H1 (cell line): ENCODE data around the gene RTN4. TPM values are rescaled to one million over a fixed set of nuclear protein-coding genes. Genes with fewer than 3 reads are reported as not detected.

Experiments used
- CTCF ChIA-PET: fragments of 300-600 bp; sonication (Branson Sonifier 250); formaldehyde crosslinking; loops from one replicate; lab custom pipeline; 2021; ENCODE audit not compliant: partially characterized antibody; lab: Charles Lee
- POLR2A ChIA-PET: fragments of 300-600 bp; sonication (Branson Sonifier 250); formaldehyde crosslinking; loops from one replicate; lab custom pipeline; 2021; ENCODE audit warnings: inconsistent platforms; ENCODE audit not compliant: partially characterized antibody; lab: Charles Lee
- DNase-seq, 2 experiments: peaks; one replicate each; pipeline versions ENCODE4 v3.0.0 to v3.0.0-alpha.2; 2010 to 2022; ENCODE audit warnings: low spot score in 2 of 2, low read depth in 1 of 2, mixed read lengths in 1 of 2
- FAIRE-seq: peaks from 2 replicates; lab custom pipeline; 2011; peaks lifted over from hg19 to GRCh38; lab: Jason Lieb, UNC
- H2AFZ ChIP-seq: 2 replicates; pipeline ENCODE4 v1.8.1; 2012; ENCODE audit warnings: low read length, inconsistent platforms
- H2AK5ac ChIP-seq: 2 replicates; pipeline ENCODE4 v1.6.1; 2013; ENCODE audit warnings: low read depth, low read length
- H2BK120ac ChIP-seq: replicated peaks from 2 replicates; pipeline ENCODE3; 2013; ENCODE audit warnings: low read depth, low read length, inconsistent platforms
- H2BK12ac ChIP-seq: 2 replicates; pipeline ENCODE4 v1.6.1; 2013; ENCODE audit warnings: low read depth, low read length
- H2BK15ac ChIP-seq: 2 replicates; pipeline ENCODE4 v1.6.1; 2013; ENCODE audit warnings: low read length
- H2BK20ac ChIP-seq: 2 replicates; pipeline ENCODE4 v1.6.1; 2013; ENCODE audit warnings: low read length
- H2BK5ac ChIP-seq: 2 replicates; pipeline ENCODE4 v1.6.1; 2013; ENCODE audit warnings: low read depth, low read length
- H3K14ac ChIP-seq: 2 replicates; pipeline ENCODE4 v1.6.1; 2013; ENCODE audit warnings: inconsistent platforms; ENCODE audit not compliant: insufficient read length
- H3K18ac ChIP-seq: 2 replicates; pipeline ENCODE4 v1.6.1; 2013; ENCODE audit warnings: low read length; ENCODE audit errors: extremely low read depth
- H3K23ac ChIP-seq: 2 replicates; pipeline ENCODE4 v1.6.1; 2013; ENCODE audit warnings: inconsistent platforms; ENCODE audit not compliant: insufficient read length
- H3K23me2 ChIP-seq: 2 replicates; pipeline ENCODE4 v1.6.1; 2013; ENCODE audit warnings: low read depth, low read length
- H3K27ac ChIP-seq: 2 replicates; pipeline ENCODE4 v1.6.1; 2011; ENCODE audit warnings: low read depth, low read length, inconsistent platforms
- H3K27me3 ChIP-seq, 4 experiments: replicated peaks in 1 of 4; 1 replicate in 1 of 4; 2 replicates in 3 of 4; pipeline versions ENCODE4 v1.6.1 to v1.8.1; 2011 to 2013; ENCODE audit warnings: low read length in 3 of 4, mild to moderate bottlenecking in 3 of 4, inconsistent platforms in 2 of 4, mixed read lengths in 2 of 4, moderate library complexity in 1 of 4; ENCODE audit not compliant: control insufficient read depth in 3 of 4, insufficient read depth in 3 of 4; ENCODE audit errors: extremely low read depth in 1 of 4
- H3K36me3 ChIP-seq, 4 experiments: 2 replicates each; pipeline versions ENCODE4 v1.6.1 to v1.8.1; 2011 to 2013; ENCODE audit warnings: mild to moderate bottlenecking in 4 of 4, low read length in 3 of 4, moderate library complexity in 2 of 4, control low read depth in 1 of 4, inconsistent platforms in 1 of 4; ENCODE audit not compliant: insufficient read depth in 4 of 4, control insufficient read depth in 2 of 4
- H3K4ac ChIP-seq: replicated peaks from 2 replicates; pipeline ENCODE3; 2013; ENCODE audit warnings: low read length, low read depth, mixed read lengths, inconsistent platforms; ENCODE audit not compliant: insufficient read length
- H3K4me1 ChIP-seq, 4 experiments: replicated peaks in 1 of 4; 1 replicate in 1 of 4; 2 replicates in 3 of 4; pipeline versions ENCODE4 v1.6.1 to v1.8.1; 2011 to 2013; ENCODE audit warnings: low read length in 3 of 4, inconsistent platforms in 2 of 4, mixed read lengths in 1 of 4; ENCODE audit not compliant: insufficient read depth in 4 of 4, control insufficient read depth in 3 of 4
- H3K4me2 ChIP-seq, 2 experiments: 2 replicates each; pipeline versions ENCODE4 v1.6.1 to v1.8.1; 2011 to 2013; ENCODE audit warnings: low read depth in 2 of 2, low read length in 2 of 2, control low read depth in 1 of 2, inconsistent platforms in 1 of 2, mild to moderate bottlenecking in 1 of 2; ENCODE audit not compliant: insufficient read depth in 1 of 2
- H3K4me3 ChIP-seq, 4 experiments: fragments of 200-600, 300-600 bp in 1 of 4; sonication (generic), shearing (Covaris generic), sonication (Bioruptor Twin) in 1 of 4; 2 replicates each; pipeline versions ENCODE4 v1.5.1 to v1.8.1; 2011 to 2016; ENCODE audit warnings: low read length in 4 of 4, low read depth in 3 of 4, control low read depth in 2 of 4, inconsistent platforms in 2 of 4, mild to moderate bottlenecking in 2 of 4, mixed read lengths in 1 of 4, moderate library complexity in 1 of 4; ENCODE audit not compliant: insufficient read depth in 2 of 4; ENCODE audit errors: extremely low read depth in 1 of 4
- H3K56ac ChIP-seq: replicated peaks from 2 replicates; pipeline ENCODE3; 2013; ENCODE audit warnings: low read depth, mild to moderate bottlenecking, mixed read lengths, low read length, inconsistent platforms; ENCODE audit not compliant: insufficient read length
- H3K79me1 ChIP-seq: 2 replicates; pipeline ENCODE4 v1.6.1; 2013; ENCODE audit warnings: low read depth, low read length, control low read depth
- H3K79me2 ChIP-seq, 2 experiments: 2 replicates each; pipeline versions ENCODE4 v1.6.1 to v1.8.1; 2012 to 2013; ENCODE audit warnings: low read length in 2 of 2, mild to moderate bottlenecking in 2 of 2, inconsistent platforms in 1 of 2; ENCODE audit not compliant: insufficient read depth in 2 of 2, control insufficient read depth in 1 of 2
- H3K9ac ChIP-seq, 4 experiments: replicated peaks in 1 of 4; 1 replicate in 1 of 4; 2 replicates in 3 of 4; pipeline versions ENCODE4 v1.6.1 to v1.8.1; 2011 to 2013; ENCODE audit warnings: low read depth in 3 of 4, low read length in 3 of 4, control low read depth in 2 of 4, mild to moderate bottlenecking in 2 of 4, moderate library complexity in 2 of 4, inconsistent platforms in 1 of 4; ENCODE audit errors: extremely low read depth in 1 of 4
- H3K9me3 ChIP-seq, 2 experiments: 2 replicates each; pipeline versions ENCODE4 v1.6.1 to v1.8.1; 2012 to 2013; ENCODE audit warnings: mild to moderate bottlenecking in 2 of 2, moderate library complexity in 2 of 2, control low read depth in 1 of 2, inconsistent platforms in 1 of 2, low read depth in 1 of 2, low read length in 1 of 2, mixed read lengths in 1 of 2; ENCODE audit not compliant: insufficient read depth in 2 of 2
- H4K20me1 ChIP-seq, 2 experiments: replicated peaks in 1 of 2; 2 replicates each; pipeline versions ENCODE3 to v1.8.1; 2011 to 2013; ENCODE audit warnings: inconsistent platforms in 2 of 2, low read length in 2 of 2, mild to moderate bottlenecking in 1 of 2; ENCODE audit not compliant: insufficient read depth in 2 of 2, control insufficient read depth in 1 of 2
- H4K5ac ChIP-seq: 2 replicates; pipeline ENCODE4 v1.6.1; 2013; ENCODE audit warnings: low read length, low read depth, mixed read lengths, inconsistent platforms; ENCODE audit not compliant: insufficient read length
- H4K8ac ChIP-seq: 2 replicates; pipeline ENCODE4 v1.8.0; 2013; ENCODE audit warnings: mild to moderate bottlenecking, moderate library complexity, low read length, inconsistent platforms; ENCODE audit not compliant: insufficient read depth; ENCODE audit errors: extremely low read depth
- H4K91ac ChIP-seq: replicated peaks from 2 replicates; pipeline ENCODE3; 2013; ENCODE audit warnings: low read length, mixed read lengths, inconsistent platforms; ENCODE audit not compliant: insufficient read length
- BACH1 ChIP-seq: IDR thresholded peaks from 2 replicates; pipeline ENCODE4 v1.6.1; 2012; ENCODE audit warnings: low read length, improper control_type of control experiment
- CTBP2 ChIP-seq: IDR thresholded peaks from 2 replicates; pipeline ENCODE4 v1.7.0; 2011; ENCODE audit warnings: borderline replicate concordance, mild to moderate bottlenecking, moderate library complexity, mixed read lengths, low read length; ENCODE audit not compliant: insufficient read depth, insufficient read length
- HDAC6 ChIP-seq: IDR thresholded peaks from one replicate; pipeline ENCODE4 v1.7.1; 2012; ENCODE audit warnings: low read depth, mild to moderate bottlenecking, inconsistent platforms, low read length, moderate library complexity
- JUN ChIP-seq: IDR thresholded peaks from 2 replicates; pipeline ENCODE4 v1.6.1; 2011; ENCODE audit warnings: low read depth, mild to moderate bottlenecking, improper control_type of control experiment, low read length
- RFX5 ChIP-seq: IDR thresholded peaks from 2 replicates; pipeline ENCODE4 v1.6.1; 2011; ENCODE audit warnings: low read depth, low read length, improper control_type of control experiment, borderline replicate concordance
- SP1 ChIP-seq: IDR thresholded peaks from 2 replicates; pipeline ENCODE4 v1.6.1; 2011; ENCODE audit warnings: low read depth, low read length
- SUZ12 ChIP-seq: fragments of 200-600 bp; sonication (generic); IDR thresholded peaks from 2 replicates; pipeline ENCODE4 v1.6.1; 2012; ENCODE audit warnings: mild to moderate bottlenecking, inconsistent platforms, low read length, moderate library complexity, mixed read lengths
- WGBS, 2 experiments: shearing (Covaris generic) in 1 of 2; methylation state at CpG; one replicate each; pipeline versions ENCODE4 v1.1.6 to v1.1.7; 2013 to 2015; ENCODE audit warnings: low lambda C conversion rate in 2 of 2, mixed read lengths in 2 of 2, inconsistent platforms in 1 of 2, low coverage in 1 of 2, missing lambda C conversion rate in 1 of 2; ENCODE audit not compliant: insufficient replicate concordance in 2 of 2, insufficient coverage in 1 of 2, insufficient read length in 1 of 2; ENCODE audit errors: extremely low coverage in 1 of 2, missing lambda C conversion rate in 1 of 2; 5-methylcytosine and 5-hydroxymethylcytosine counted together
- polyA plus RNA-seq, 7 experiments: library from polyadenylated mRNA; depleted of rRNA in 3 of 7; stranded (reverse) in 5 of 7; unstranded in 2 of 7; fragments of >200 nt in 5 of 7; fragments of 200-250 nt in 2 of 7; gene quantifications; 1 replicate in 5 of 7; 2 replicates in 1 of 7; 4 replicates in 1 of 7; pipeline versions ENCODE4 v1.2.1 to v1.2.3, GENCODE V29; 2011 to 2013; ENCODE audit warnings: missing spikeins in 2 of 7, mixed read lengths in 2 of 7
- total RNA-seq: library from RNA; stranded (reverse); fragmentation: NEBNext Ultra II Directional; extraction: Animal tissue kit (Norgen Biotek cat#: 25700); gene quantifications from 2 replicates; pipeline ENCODE4 v1.2.1, GENCODE V29; 2021

Gene RTN4
- total and polyA plus RNA-seq, 2 of the 8 experiments (the other 6 are each of a cell fraction or from before 2014, with no cell fraction given), result 179 to 242 TPM

DNA sequence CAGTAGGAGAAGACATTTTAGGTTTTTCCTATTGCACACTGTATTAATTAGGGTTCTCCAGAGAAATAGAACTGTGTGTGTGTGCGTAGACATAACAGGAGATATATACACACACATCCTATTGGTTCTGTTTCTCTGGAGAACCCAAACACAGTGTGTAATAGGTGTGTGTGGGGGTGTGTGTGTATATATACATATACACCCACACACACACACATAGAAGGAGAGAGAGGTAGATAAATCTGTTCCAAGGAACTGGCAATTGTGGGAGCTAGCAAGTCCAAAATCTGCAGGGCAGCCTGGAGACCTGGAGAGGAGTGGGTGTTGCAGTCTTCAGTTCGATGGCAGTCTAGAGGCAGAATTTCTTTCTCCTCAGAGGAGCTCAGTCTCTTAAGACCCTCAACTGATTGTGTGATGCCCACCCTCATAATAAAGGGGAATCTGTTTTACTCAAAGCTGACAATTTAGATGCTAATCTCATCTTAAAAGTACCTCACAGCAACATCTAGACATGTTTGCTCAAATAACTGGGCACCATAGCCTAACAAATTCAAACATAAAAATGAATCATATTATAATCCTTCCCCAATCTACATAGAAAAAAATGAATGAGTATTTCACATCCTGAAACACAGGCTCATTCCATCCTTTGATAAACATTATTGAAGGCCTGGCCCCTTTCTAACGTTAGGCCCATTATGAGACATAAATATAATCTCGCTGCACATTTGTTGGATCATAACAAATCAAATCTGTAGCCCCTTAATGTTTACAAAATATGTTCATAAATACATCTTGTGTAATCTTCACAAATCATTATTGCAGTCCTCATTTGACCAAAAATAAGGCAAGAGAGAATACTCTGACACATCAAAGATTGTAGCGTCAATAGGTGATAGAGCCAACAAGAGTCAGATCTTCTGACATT is 35.1 kb upstream of the RTN4 start:
- Histone ChIP-seq H3K14ac (no peak overlapping the region), H3K4me2 (no peak overlapping the region), H3K4me1 (no peaks in the 10 kb centered on the region), H2BK5ac (no peak overlapping the region), H3K4ac (no peak overlapping the region), H3K27me3 (no peaks in the 10 kb centered on the region), H3K4me3 (no peak overlapping the region), H2BK120ac (no peak overlapping the region), H2BK20ac (no peak overlapping the region), H3K9ac (no peak overlapping the region), H3K56ac (no peak overlapping the region), H3K23me2 (no peaks in the 10 kb centered on the region), H3K23ac (no peak overlapping the region), H4K5ac (no peak overlapping the region), H4K20me1 (no peaks in the 10 kb centered on the region), H4K8ac (no peak overlapping the region), H3K9me3 (no peaks in the 10 kb centered on the region), H3K79me1 (no peaks in the 10 kb centered on the region), H2BK15ac (no peak overlapping the region), H2AFZ (no peak overlapping the region), H3K18ac (no peak overlapping the region), H3K27ac (no peak overlapping the region), H3K36me3 (no peaks in the 10 kb centered on the region), H3K79me2 (no peaks in the 10 kb centered on the region), H2BK12ac (no peak overlapping the region), H2AK5ac (no peak overlapping the region), H4K91ac (no peak overlapping the region)
- ChIA-PET CTCF (no interaction called here), POLR2A (no interaction called here)
- FAIRE-seq (no peak), DNase-seq (no peak)
- 93% methylated on average over 5 of the region's 5 CpGs; no CpG with 5 or more reads in 1 of the 2 experiments for WGBS, 2 experiments
- no peak for TF ChIP-seq BACH1
- no peak for TF ChIP-seq JUN
- TF ChIP-seq SP1, result no peak
- TF ChIP-seq HDAC6, result no peak
- TF ChIP-seq RFX5, result no peak
- TF ChIP-seq SUZ12, result no peak
- TF ChIP-seq CTBP2, result no peak
